Trophoblast cell (in vitro differentiated cells and primary cell): ENCODE results near the gene CSNK2A2.

Experiments used
- DNase-seq, 2 donors: peaks; one replicate each; pipeline ENCODE4 v3.0.0-alpha.2; 2016
- H2AFZ ChIP-seq: 2 replicates; pipeline ENCODE4 v1.6.1; 2013; ENCODE audit warnings: low read length, moderate library complexity, mild to moderate bottlenecking; ENCODE audit not compliant: insufficient read depth, poor library complexity
- H2AK5ac ChIP-seq: 2 replicates; pipeline ENCODE4 v1.6.1; 2013; ENCODE audit warnings: mild to moderate bottlenecking, low read length
- H2BK120ac ChIP-seq: 2 replicates; pipeline ENCODE4 v1.6.1; 2013; ENCODE audit warnings: low read length, mild to moderate bottlenecking, moderate library complexity; ENCODE audit not compliant: insufficient read depth, poor library complexity
- H2BK12ac ChIP-seq: 2 replicates; pipeline ENCODE4 v1.6.1; 2013; ENCODE audit warnings: mild to moderate bottlenecking, low read length, moderate library complexity
- H2BK5ac ChIP-seq: 2 replicates; pipeline ENCODE4 v1.6.1; 2013; ENCODE audit warnings: low read length, low read depth, moderate library complexity, mild to moderate bottlenecking; ENCODE audit not compliant: poor library complexity
- H3K14ac ChIP-seq: 2 replicates; pipeline ENCODE4 v1.6.1; 2013; ENCODE audit warnings: mild to moderate bottlenecking, low read length
- H3K18ac ChIP-seq: 2 replicates; pipeline ENCODE4 v1.6.1; 2013; ENCODE audit warnings: mild to moderate bottlenecking, low read length
- H3K23ac ChIP-seq: 2 replicates; pipeline ENCODE4 v1.6.1; 2013; ENCODE audit warnings: low read length
- H3K27ac ChIP-seq: 2 replicates; pipeline ENCODE4 v1.5.1; 2013; ENCODE audit warnings: low read depth, mild to moderate bottlenecking, inconsistent platforms, low read length, moderate library complexity
- H3K27me3 ChIP-seq: 2 replicates; pipeline ENCODE4 v1.6.1; 2013; ENCODE audit warnings: inconsistent platforms, mild to moderate bottlenecking, low read length, moderate library complexity; ENCODE audit not compliant: insufficient read depth
- H3K36me3 ChIP-seq, 2 experiments: 1 replicate in 1 of 2; 2 replicates in 1 of 2; pipeline ENCODE4 v1.6.1; 2013; ENCODE audit warnings: low read length in 2 of 2, mild to moderate bottlenecking in 2 of 2, moderate library complexity in 1 of 2; ENCODE audit not compliant: insufficient read depth in 2 of 2, control insufficient read depth in 1 of 2
- H3K4ac ChIP-seq: 2 replicates; pipeline ENCODE4 v1.6.1; 2013; ENCODE audit warnings: low read depth, mild to moderate bottlenecking, low read length, moderate library complexity
- H3K4me1 ChIP-seq, 2 experiments: 1 replicate in 1 of 2; 2 replicates in 1 of 2; pipeline ENCODE4 v1.6.1; 2013; ENCODE audit warnings: low read length in 2 of 2, mild to moderate bottlenecking in 2 of 2, moderate library complexity in 1 of 2; ENCODE audit not compliant: insufficient read depth in 2 of 2, control insufficient read depth in 1 of 2
- H3K4me2 ChIP-seq: 2 replicates; pipeline ENCODE4 v1.6.1; 2013; ENCODE audit warnings: inconsistent platforms, mild to moderate bottlenecking, low read length, moderate library complexity
- H3K4me3 ChIP-seq: 2 replicates; pipeline ENCODE4 v1.5.1; 2013; ENCODE audit warnings: mild to moderate bottlenecking, low read depth, low read length, inconsistent platforms
- H3K79me1 ChIP-seq: one replicate; pipeline ENCODE4 v1.6.1; 2013; ENCODE audit warnings: low read length
- H3K79me2 ChIP-seq: 2 replicates; pipeline ENCODE4 v1.6.1; 2013; ENCODE audit warnings: low read length, mild to moderate bottlenecking; ENCODE audit not compliant: control insufficient read depth, insufficient read depth, poor library complexity
- H3K9ac ChIP-seq: 2 replicates; pipeline ENCODE4 v1.6.1; 2013; ENCODE audit warnings: mild to moderate bottlenecking, low read length
- H3K9me3 ChIP-seq: 2 replicates; pipeline ENCODE4 v1.6.1; 2013; ENCODE audit warnings: low read depth, mild to moderate bottlenecking, control low read depth, inconsistent platforms, low read length; ENCODE audit not compliant: insufficient read depth
- H4K12ac ChIP-seq: 2 replicates; pipeline ENCODE4 v1.6.1; 2013; ENCODE audit warnings: low read depth, mild to moderate bottlenecking, low read length, moderate library complexity
- H4K8ac ChIP-seq: 2 replicates; pipeline ENCODE4 v1.6.1; 2013; ENCODE audit warnings: low read depth, mild to moderate bottlenecking, low read length, moderate library complexity
- H4K91ac ChIP-seq: one replicate; pipeline ENCODE4 v1.6.1; 2013; ENCODE audit warnings: low read depth, mild to moderate bottlenecking, low read length, moderate library complexity
- WGBS: extraction: QIAGEN DNeasy Blood & Tissue Kit; methylation state at CpG from one replicate; pipeline ENCODE4 v1.1.7; 2013; ENCODE audit warnings: missing lambda C conversion rate; ENCODE audit not compliant: insufficient read length, insufficient coverage; ENCODE audit errors: extremely low coverage; 5-methylcytosine and 5-hydroxymethylcytosine counted together

The CSNK2A2 gene

DNA sequence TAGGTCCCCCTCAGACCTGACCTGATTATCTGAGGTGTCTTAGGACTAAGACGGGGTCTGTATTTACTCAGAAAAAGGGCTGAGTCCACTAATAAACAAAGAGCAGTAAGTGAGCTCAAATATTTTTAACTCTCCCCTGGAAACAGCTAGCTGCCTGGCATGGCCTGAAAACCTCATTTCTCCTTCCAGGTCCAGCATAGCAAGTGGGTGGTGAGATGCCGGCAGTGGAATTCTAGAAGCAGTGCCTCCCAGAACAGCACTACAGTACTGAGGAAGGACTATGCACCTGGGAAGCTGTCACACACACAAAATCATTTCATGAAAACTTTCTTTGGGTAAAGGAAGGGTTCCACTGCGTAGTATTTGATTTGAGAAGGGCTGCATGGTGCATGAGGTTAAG is 39.2 kb downstream of the CSNK2A2 start:
- Histone ChIP-seq H3K9ac (no peak overlapping the region), H3K4me1 (no peaks in the 10 kb centered on the region), H4K8ac (no peak overlapping the region), H3K4me2 (no peak overlapping the region), H3K14ac (no peak overlapping the region), H2AK5ac (no peak overlapping the region), H2BK120ac (no peak overlapping the region), H3K79me1 (no peaks in the 10 kb centered on the region), H4K91ac (no peak overlapping the region), H3K23ac (no peak overlapping the region), H3K4ac (no peak overlapping the region), H3K27me3 (no peaks in the 10 kb centered on the region), H2AFZ (no peak overlapping the region), H2BK12ac (no peak overlapping the region), H2BK5ac (no peak overlapping the region), H3K9me3 (no peaks in the 10 kb centered on the region), H3K79me2 (no peaks in the 10 kb centered on the region), H3K18ac (no peak overlapping the region), H3K4me3 (no peak overlapping the region), H3K27ac (no peak overlapping the region), H3K36me3 (peaks cover 12 to 28% of the 10 kb centered on the region in 2 experiments), H4K12ac (no peak overlapping the region)
- no CpG with 5 or more reads among the region's 3 CpGs for WGBS
- no peak for DNase-seq

DNA sequence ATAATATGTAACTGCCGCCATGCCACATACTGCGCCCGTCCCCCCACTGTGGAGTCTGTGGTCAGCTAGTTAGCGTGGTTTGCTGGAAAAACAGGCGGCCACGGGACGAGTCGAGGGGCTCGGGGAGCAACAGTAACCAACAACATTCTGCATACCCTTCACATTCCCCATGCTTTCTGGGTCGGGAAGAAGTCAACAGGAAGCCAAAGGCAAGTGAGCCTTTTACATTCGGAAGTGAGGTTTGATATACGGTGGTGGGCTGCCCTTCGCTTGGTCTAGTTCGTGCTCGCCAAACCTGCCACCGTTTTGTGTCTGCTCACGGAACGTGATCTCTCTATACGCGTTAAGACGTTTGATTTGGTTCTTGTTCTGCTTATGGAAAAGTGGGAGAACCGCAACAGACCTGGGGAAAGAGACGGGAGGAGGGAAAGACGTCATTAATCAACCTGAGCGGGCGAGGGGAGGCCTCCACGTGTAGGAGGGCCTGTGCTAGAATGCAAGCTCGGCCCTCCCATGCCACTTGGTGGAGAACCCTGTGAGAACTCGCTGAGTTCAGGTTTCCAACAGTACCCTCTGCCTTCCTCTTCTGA is 39.9 kb downstream of the CSNK2A2 start:
- Histone ChIP-seq H2AK5ac (no peak overlapping the region), H3K4me2 (no peak overlapping the region), H3K36me3 (peaks cover 12 to 22% of the 10 kb centered on the region in 2 experiments), H3K14ac (no peak overlapping the region), H2BK120ac (no peak overlapping the region), H3K27me3 (no peaks in the 10 kb centered on the region), H2BK5ac (no peak overlapping the region), H4K12ac (no peak overlapping the region), H4K8ac (no peak overlapping the region), H2BK12ac (no peak overlapping the region), H3K27ac (no peak overlapping the region), H3K18ac (no peak overlapping the region), H3K79me1 (no peaks in the 10 kb centered on the region), H3K9ac (no peak overlapping the region), H3K4me3 (no peak overlapping the region), H3K23ac (no peak overlapping the region), H3K4me1 (no peaks in the 10 kb centered on the region), H3K79me2 (no peaks in the 10 kb centered on the region), H3K4ac (no peak overlapping the region), H2AFZ (no peak overlapping the region), H3K9me3 (no peaks in the 10 kb centered on the region), H4K91ac (no peak overlapping the region)
- no CpG with 5 or more reads among the region's 29 CpGs for WGBS
- no peak for DNase-seq

DNA sequence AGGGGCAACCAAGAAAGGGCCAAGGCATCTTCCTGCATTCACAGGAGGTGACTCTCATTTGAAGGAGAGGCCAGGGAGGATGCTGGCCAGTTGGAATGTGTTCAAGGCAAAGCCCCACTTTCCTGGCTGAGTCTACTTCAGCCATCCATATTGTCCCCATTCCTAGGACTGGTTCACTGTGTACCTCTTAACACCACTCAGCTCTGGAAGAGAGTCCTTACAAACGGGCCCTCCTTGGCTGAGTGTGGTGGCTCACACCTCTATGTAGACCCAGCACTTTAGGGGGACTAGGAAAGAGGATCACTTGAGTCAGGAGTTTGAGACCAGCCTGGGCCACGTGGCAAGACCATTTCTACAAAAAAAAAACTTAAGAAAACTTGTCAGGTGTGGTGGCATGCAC is 40.7 kb downstream of the CSNK2A2 start:
- WGBS, result no CpG with 5 or more reads among the region's 2 CpGs
- Histone ChIP-seq H3K79me2 (no peaks in the 10 kb centered on the region), H3K9ac (no peak overlapping the region), H3K14ac (no peak overlapping the region), H4K12ac (no peak overlapping the region), H4K91ac (no peak overlapping the region), H3K27me3 (no peaks in the 10 kb centered on the region), H3K4me1 (no peaks in the 10 kb centered on the region), H4K8ac (no peak overlapping the region), H3K79me1 (no peaks in the 10 kb centered on the region), H2AFZ (no peak overlapping the region), H2BK5ac (no peak overlapping the region), H2AK5ac (no peak overlapping the region), H3K36me3 (peaks cover 10 to 16% of the 10 kb centered on the region in 2 experiments), H3K27ac (no peak overlapping the region), H3K4ac (no peak overlapping the region), H2BK12ac (no peak overlapping the region), H3K9me3 (no peaks in the 10 kb centered on the region), H3K23ac (no peak overlapping the region), H3K4me2 (no peak overlapping the region), H2BK120ac (no peak overlapping the region), H3K18ac (no peak overlapping the region), H3K4me3 (no peak overlapping the region)
- DNase-seq, result no peak

DNA sequence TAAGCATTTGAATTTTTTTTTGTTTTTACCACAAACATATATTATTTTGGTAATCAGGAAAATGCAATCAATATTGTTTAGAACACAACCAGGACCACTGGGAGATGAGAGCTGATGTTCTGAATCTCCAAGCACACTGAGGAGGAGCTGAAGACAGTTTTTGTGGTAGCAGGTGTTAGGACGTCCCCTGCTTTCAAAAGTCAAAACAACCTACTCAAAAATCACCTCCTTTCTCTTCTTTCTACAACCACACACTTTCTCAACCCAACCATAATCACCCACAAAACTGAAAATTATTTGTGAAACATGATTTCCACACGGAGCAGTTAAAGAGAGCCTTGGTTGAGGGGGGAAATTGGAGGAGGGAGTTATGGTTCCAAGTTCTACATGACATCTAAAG is 42.1 kb downstream of the CSNK2A2 start:
- Histone ChIP-seq H3K4ac (no peak overlapping the region), H2AFZ (no peak overlapping the region), H3K9ac (no peak overlapping the region), H2BK5ac (no peak overlapping the region), H4K8ac (no peak overlapping the region), H3K36me3 (peaks cover 5 to 7% of the 10 kb centered on the region in 2 experiments), H3K14ac (no peak overlapping the region), H2BK12ac (no peak overlapping the region), H4K91ac (no peak overlapping the region), H3K4me2 (no peak overlapping the region), H3K79me2 (no peaks in the 10 kb centered on the region), H2AK5ac (no peak overlapping the region), H3K27ac (no peak overlapping the region), H2BK120ac (no peak overlapping the region), H3K9me3 (no peaks in the 10 kb centered on the region), H3K23ac (no peak overlapping the region), H4K12ac (no peak overlapping the region), H3K18ac (no peak overlapping the region), H3K27me3 (no peaks in the 10 kb centered on the region), H3K79me1 (no peaks in the 10 kb centered on the region), H3K4me3 (no peak overlapping the region), H3K4me1 (no peaks in the 10 kb centered on the region)
- no CpG with 5 or more reads among the region's 2 CpGs for WGBS
- no peak for DNase-seq
